IMR-90 (cell line): ENCODE results near the gene TRAT1. TPM values are rescaled to one million over a fixed set of nuclear protein-coding genes. Genes with fewer than 3 reads are reported as not detected.
"Not testable (repeated sequence)": the region's sequence is repeated elsewhere in the genome, so short reads cannot be mapped to it uniquely, and the experiment has no call there.

Experiments used
- ATAC-seq: fragments of 200-7000 bp; cut with Tn5 transposase; 2 replicates; pipeline ENCODE4 v1.9.1; 2020; ENCODE audit warnings: low read depth, mild to moderate bottlenecking, moderate library complexity
- BruUV-seq: library from RNA; stranded (reverse); fragments of 400-500 nt; replicated peaks from 2 replicates; lab custom pipeline; 2021; lab: Mats Ljungman, UMichigan
- CTCF ChIA-PET: fragments of 300-600 bp; formaldehyde crosslinking; extraction: SDS; loops from one replicate; lab custom pipeline; 2021; ENCODE audit warnings: antibody characterized with exemption; lab: Yijun Ruan, JAX
- POLR2A ChIA-PET: fragments of 300-600 bp; sonication (Branson Sonifier 250); formaldehyde crosslinking; loops from one replicate; lab custom pipeline; 2022; ENCODE audit warnings: antibody characterized with exemption; ENCODE audit not compliant: unreplicated experiment; lab: Charles Lee
- DNase-seq: peaks from one replicate; pipeline ENCODE4 v3.0.0; 2013
- H2AFZ ChIP-seq: replicated peaks from 2 replicates; pipeline ENCODE3; 2013; ENCODE audit warnings: low read length, mild to moderate bottlenecking; ENCODE audit not compliant: poor library complexity
- H2AK5ac ChIP-seq: 2 replicates; pipeline ENCODE4 v1.6.1; 2013; ENCODE audit warnings: low read depth, low read length, inconsistent platforms
- H2AK9ac ChIP-seq: replicated peaks from 2 replicates; pipeline ENCODE3; 2013; ENCODE audit warnings: mild to moderate bottlenecking, low read depth, low read length, moderate library complexity; ENCODE audit not compliant: poor library complexity
- H2BK120ac ChIP-seq: 2 replicates; pipeline ENCODE4 v1.6.1; 2013; ENCODE audit warnings: low read depth, low read length, inconsistent platforms
- H2BK15ac ChIP-seq: 3 replicates; pipeline ENCODE4 v1.6.1; 2013; ENCODE audit warnings: low read depth, low read length, inconsistent platforms
- H2BK20ac ChIP-seq: 2 replicates; pipeline ENCODE4 v1.6.1; 2013; ENCODE audit warnings: low read depth, mild to moderate bottlenecking, inconsistent platforms, low read length, moderate library complexity
- H2BK5ac ChIP-seq: 2 replicates; pipeline ENCODE4 v1.6.1; 2013; ENCODE audit warnings: mild to moderate bottlenecking, low read depth, low read length, inconsistent platforms; ENCODE audit not compliant: poor library complexity, severe bottlenecking
- H3K14ac ChIP-seq: replicated peaks from 2 replicates; pipeline ENCODE4 v1.6.1; 2013; ENCODE audit warnings: low read depth, low read length, inconsistent platforms
- H3K18ac ChIP-seq: 2 replicates; pipeline ENCODE4 v1.6.1; 2013; ENCODE audit warnings: low read depth, low read length, control low read depth
- H3K23ac ChIP-seq: 2 replicates; pipeline ENCODE4 v1.6.1; 2013; ENCODE audit warnings: low read depth, low read length, inconsistent platforms
- H3K27ac ChIP-seq: 2 replicates; pipeline ENCODE4 v1.5.1; 2013; ENCODE audit warnings: mild to moderate bottlenecking, control low read depth, low read length; ENCODE audit not compliant: insufficient read depth
- H3K27me3 ChIP-seq: 2 replicates; pipeline ENCODE4 v1.6.1; 2013; ENCODE audit warnings: low read length; ENCODE audit not compliant: control insufficient read depth, insufficient read depth
- H3K36me3 ChIP-seq: 2 replicates; pipeline ENCODE4 v1.6.1; 2013; ENCODE audit warnings: low read length, mixed read lengths; ENCODE audit not compliant: control insufficient read depth, insufficient read depth
- H3K4ac ChIP-seq: 2 replicates; pipeline ENCODE4 v1.6.1; 2013; ENCODE audit warnings: low read depth, low read length, inconsistent platforms
- H3K4me1 ChIP-seq: 2 replicates; pipeline ENCODE4 v1.6.1; 2013; ENCODE audit warnings: low read length, mixed read lengths; ENCODE audit not compliant: control insufficient read depth, insufficient read depth
- H3K4me2 ChIP-seq: 2 replicates; pipeline ENCODE4 v1.6.1; 2013; ENCODE audit warnings: low read depth, mild to moderate bottlenecking, control low read depth, low read length, moderate library complexity
- H3K4me3 ChIP-seq: 2 replicates; pipeline ENCODE4 v1.5.1; 2013; ENCODE audit warnings: low read depth, mild to moderate bottlenecking, control low read depth, low read length, moderate library complexity; ENCODE audit not compliant: insufficient read depth
- H3K56ac ChIP-seq: 2 replicates; pipeline ENCODE4 v1.6.1; 2013; ENCODE audit warnings: low read length, inconsistent platforms; ENCODE audit not compliant: insufficient read depth; ENCODE audit errors: extremely low read depth
- H3K79me1 ChIP-seq, 2 experiments: 2 replicates each; pipeline ENCODE4 v1.6.1; 2013; ENCODE audit warnings: low read length in 2 of 2, inconsistent platforms in 1 of 2, low read depth in 1 of 2
- H3K9ac ChIP-seq: 2 replicates; pipeline ENCODE4 v1.6.1; 2013; ENCODE audit warnings: low read depth, low read length, control low read depth
- H3K9me1 ChIP-seq: 2 replicates; pipeline ENCODE4 v1.6.1; 2013; ENCODE audit warnings: low read length, inconsistent platforms; ENCODE audit not compliant: insufficient read depth
- H3K9me3 ChIP-seq: 2 replicates; pipeline ENCODE4 v1.6.1; 2013; ENCODE audit warnings: low read length; ENCODE audit not compliant: control insufficient read depth, insufficient read depth
- H4K20me1 ChIP-seq: 2 replicates; pipeline ENCODE4 v1.6.1; 2013; ENCODE audit warnings: low read length, inconsistent platforms; ENCODE audit not compliant: insufficient read depth
- H4K5ac ChIP-seq: 2 replicates; pipeline ENCODE4 v1.6.1; 2013; ENCODE audit warnings: mild to moderate bottlenecking, low read depth, low read length, control low read depth
- H4K8ac ChIP-seq, 2 experiments: 2 replicates each; pipeline ENCODE4 v1.6.1; 2013; ENCODE audit warnings: low read depth in 2 of 2, low read length in 2 of 2, control low read depth in 1 of 2, inconsistent platforms in 1 of 2
- H4K91ac ChIP-seq: 2 replicates; pipeline ENCODE4 v1.6.1; 2013; ENCODE audit warnings: low read depth, low read length, inconsistent platforms; ENCODE audit not compliant: insufficient read depth
- WGBS, 2 experiments: methylation state at CpG; one replicate each; pipeline versions ENCODE4 v1.1.5 to v1.1.7; 2013; ENCODE audit warnings: missing lambda C conversion rate in 2 of 2; ENCODE audit not compliant: insufficient read length in 1 of 2; ENCODE audit errors: extremely low coverage in 2 of 2; 5-methylcytosine and 5-hydroxymethylcytosine counted together
- dilution Hi-C: fragments of 300-500 bp; cut with HindIII; formaldehyde crosslinking; loops from one replicate; pipeline ENCODE4 v1.14.3; 2018; ENCODE audit warnings: low sequenced_read_pairs; ENCODE audit not compliant: unreplicated experiment
- in situ Hi-C: fragments of 300-500 bp; cut with MboI; formaldehyde crosslinking; loops from 3 replicates; pipeline ENCODE4 v1.14.3; 2019; ENCODE audit warnings: low sequenced_read_pairs, inconsistent platforms, mixed read lengths
- intact Hi-C: fragments of 100-400 bp; cut with micrococcal nuclease; formaldehyde crosslinking; loops from 2 replicates; pipeline ENCODE4 v1.10.0; 2022
- polyA plus RNA-seq, 3 experiments: library from polyadenylated mRNA; depleted of rRNA; stranded (reverse); fragments of >200 nt; gene quantifications; 2 replicates each; pipeline ENCODE4 v1.2.3, GENCODE V29; 2012; ENCODE audit warnings: low replicate concordance in 1 of 3
- total RNA-seq: library from RNA; depleted of rRNA; stranded (reverse); fragments of >200 nt; gene quantifications from 2 replicates; pipeline ENCODE4 v1.2.3, GENCODE V29; 2012

The TRAT1 gene
- total and polyA plus RNA-seq, 2 of the 4 experiments (the other 2 are of a cell fraction): not detected

- H2AFZ ChIP-seq, DNase-seq, CTCF ChIA-PET, H2BK120ac ChIP-seq, H3K27me3 ChIP-seq, H2BK20ac ChIP-seq, dilution Hi-C loops, H2BK15ac ChIP-seq, H3K27ac ChIP-seq, H3K18ac ChIP-seq, H3K23ac ChIP-seq, H4K5ac ChIP-seq, H2AK5ac ChIP-seq, H4K8ac ChIP-seq, H3K9me3 ChIP-seq, in situ Hi-C loops, H3K79me1 ChIP-seq, H3K56ac ChIP-seq, H3K9me1 ChIP-seq, H3K14ac ChIP-seq, H2BK5ac ChIP-seq, H3K4ac ChIP-seq, POLR2A ChIA-PET, ATAC-seq, intact Hi-C loops, H3K36me3 ChIP-seq, H3K4me1 ChIP-seq, H3K9ac ChIP-seq, BruUV-seq, H2AK9ac ChIP-seq, H4K20me1 ChIP-seq, H3K4me3 ChIP-seq, H3K4me2 ChIP-seq, H4K91ac ChIP-seq: not testable (repeated sequence)
- WGBS, 2 experiments: no CpG with 5 or more reads among the region's 10 CpGs
Measured at GRCh38 chr3:108823803-108824202, 1.2 kb downstream of the TRAT1 start.
